Lung (tissue), 12 donors: Measurements from ENCODE around the gene TFB2M. TPM values are rescaled to one million over a fixed set of nuclear protein-coding genes. Genes with fewer than 3 reads are reported as not detected.

Source experiments
- ATAC-seq: fragments of 200-7000 bp; cut with Tn5 transposase; one replicate; pipeline ENCODE4 v1.9.1; 2020; ENCODE audit warnings: moderate number of reproducible peaks; ENCODE audit not compliant: insufficient read depth, low FRiP score
- DNase-seq, 3 donors: peaks; one replicate each; pipeline ENCODE4 v3.0.0-alpha.2; 2013 to 2017
- H3K27ac ChIP-seq, 2 donors: one replicate each; pipeline ENCODE4 v1.5.1; 2013; ENCODE audit warnings: mild to moderate bottlenecking in 2 of 2, moderate library complexity in 2 of 2, control low read depth in 1 of 2, inconsistent platforms in 1 of 2, low read depth in 1 of 2, low read length in 1 of 2
- H3K27me3 ChIP-seq, 3 donors: one replicate each; pipeline ENCODE4 v1.5.1; 2013; ENCODE audit warnings: low read length in 2 of 3; ENCODE audit not compliant: control insufficient read depth in 3 of 3, insufficient read depth in 3 of 3
- H3K36me3 ChIP-seq, 4 donors: one replicate each; pipeline ENCODE4 v1.5.1; 2013; ENCODE audit warnings: low read length in 4 of 4, mild to moderate bottlenecking in 1 of 4, moderate library complexity in 1 of 4; ENCODE audit not compliant: control insufficient read depth in 4 of 4, insufficient read depth in 4 of 4
- H3K4me1 ChIP-seq, 5 donors: one replicate each; pipeline ENCODE4 v1.5.1; 2013; ENCODE audit warnings: low read length in 5 of 5, mild to moderate bottlenecking in 2 of 5, moderate library complexity in 1 of 5; ENCODE audit not compliant: control insufficient read depth in 5 of 5, insufficient read depth in 5 of 5
- H3K4me3 ChIP-seq: one replicate; pipeline ENCODE4 v1.5.1; 2013; ENCODE audit warnings: mild to moderate bottlenecking, control low read depth, moderate library complexity
- H3K9ac ChIP-seq, 2 donors: one replicate each; pipeline ENCODE4 v1.5.1; 2013; ENCODE audit warnings: low read length in 2 of 2, control low read depth in 1 of 2; ENCODE audit not compliant: insufficient read depth in 1 of 2
- H3K9me3 ChIP-seq, 4 donors: one replicate each; pipeline ENCODE4 v1.5.1; 2013; ENCODE audit warnings: low read length in 3 of 4, mild to moderate bottlenecking in 1 of 4, moderate library complexity in 1 of 4; ENCODE audit not compliant: control insufficient read depth in 4 of 4, insufficient read depth in 3 of 4
- CTCF ChIP-seq: IDR thresholded peaks from 2 replicates; pipeline ENCODE4 v1.5.1; 2012; ENCODE audit warnings: mild to moderate bottlenecking; ENCODE audit errors: control extremely low read depth, extremely low read depth
- WGBS, 2 donors: extraction: QIAGEN DNeasy Blood & Tissue Kit; methylation state at CpG; one replicate each; pipeline ENCODE4 v1.1.7; 2013; 5-methylcytosine and 5-hydroxymethylcytosine counted together
- polyA plus RNA-seq, 2 donors: library from polyadenylated mRNA; stranded (reverse); fragments of 200-250 nt; gene quantifications; one replicate each; pipeline ENCODE4 v1.2.1, GENCODE V29; 2013
- total RNA-seq, 2 donors: library from RNA; depleted of rRNA in 1 of 2; stranded (reverse); fragments of >200 nt in 1 of 2; gene quantifications; one replicate each; pipeline ENCODE4 v1.2.1, GENCODE V29; 2014 to 2021
- donor health status: control.
- donor health status: control.
- donor health status: Bipolar disorder and iron deficiency.
- donor health status: healthy.
- donor health status: DM: yes; HTN: yes; CAD: no.

TFB2M gene
- total and polyA plus RNA-seq, 4 donors, result 5.5 to 13.3 (median 10.8) TPM

DNA sequence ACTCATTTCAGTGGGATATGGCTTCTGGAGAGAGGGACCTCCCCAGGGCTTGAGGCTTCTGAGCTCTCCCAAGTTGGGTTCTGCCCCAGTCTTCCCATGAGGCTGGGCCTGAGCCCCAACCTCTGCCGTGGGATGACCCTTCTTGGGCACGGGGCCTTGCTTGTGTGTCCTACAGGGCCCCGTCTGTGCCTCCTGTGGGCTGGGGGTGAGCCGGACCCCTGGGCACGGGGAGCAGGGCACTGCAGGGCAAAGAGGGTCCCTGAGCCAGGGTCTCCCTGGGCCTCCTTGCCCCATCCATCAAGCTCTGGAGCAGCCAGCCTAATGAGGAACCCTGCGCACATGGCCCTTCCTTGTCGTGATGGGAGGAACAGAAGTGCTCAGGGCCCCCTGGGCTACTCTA is 53.8 kb downstream of the TFB2M start:
- Histone ChIP-seq H3K9ac (no peak overlapping the region), H3K36me3 (no peaks in the 10 kb centered on the region), H3K4me3 (no peak overlapping the region), H3K9me3 (peaks cover 0 to 26% (median 5%) of the 10 kb centered on the region in 4 donors), H3K27me3 (no peaks in the 10 kb centered on the region), H3K27ac (no peak overlapping the region), H3K4me1 (peaks cover 0 to 2% (median 0%) of the 10 kb centered on the region in 5 donors)
- no peak for DNase-seq
- 88 to 92% methylated on average over 7 of the region's 7 CpGs for WGBS, 2 donors
- ATAC-seq, result no peak
- TF ChIP-seq CTCF, result no peak

DNA sequence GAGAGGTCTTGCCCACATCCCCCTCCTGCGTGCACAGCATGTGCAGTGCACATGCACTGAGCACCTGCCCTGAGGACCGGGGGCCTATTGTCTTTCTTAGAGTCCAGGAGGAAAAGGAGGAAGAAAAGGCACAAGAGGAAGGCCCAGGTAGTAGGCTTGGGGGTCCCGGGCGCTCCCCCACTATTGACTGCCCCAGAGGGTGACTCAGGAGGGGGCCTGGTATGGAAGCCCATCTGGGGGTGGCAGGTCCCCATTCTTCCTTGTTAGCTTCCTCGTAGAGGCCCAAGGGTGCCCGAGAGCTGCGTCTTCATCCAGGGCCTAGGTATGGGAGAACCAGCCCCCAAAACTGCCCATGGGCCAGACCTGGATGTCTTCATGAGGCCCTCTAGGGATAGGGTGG is 54.9 kb downstream of the TFB2M start:
- Histone ChIP-seq H3K9me3 (peaks cover 0 to 16% (median 3%) of the 10 kb centered on the region in 4 donors), H3K36me3 (no peaks in the 10 kb centered on the region), H3K27me3 (no peaks in the 10 kb centered on the region), H3K4me3 (no peak overlapping the region), H3K9ac (no peak overlapping the region), H3K4me1 (peaks cover under 1 to 4% (median 2%) of the 10 kb centered on the region in 5 donors), H3K27ac (no peak overlapping the region)
- 98% methylated on average over 6 to 7 of the region's 7 CpGs for WGBS, 2 donors
- ATAC-seq (no peak), DNase-seq (no peak)
- TF ChIP-seq CTCF, result no peak

DNA sequence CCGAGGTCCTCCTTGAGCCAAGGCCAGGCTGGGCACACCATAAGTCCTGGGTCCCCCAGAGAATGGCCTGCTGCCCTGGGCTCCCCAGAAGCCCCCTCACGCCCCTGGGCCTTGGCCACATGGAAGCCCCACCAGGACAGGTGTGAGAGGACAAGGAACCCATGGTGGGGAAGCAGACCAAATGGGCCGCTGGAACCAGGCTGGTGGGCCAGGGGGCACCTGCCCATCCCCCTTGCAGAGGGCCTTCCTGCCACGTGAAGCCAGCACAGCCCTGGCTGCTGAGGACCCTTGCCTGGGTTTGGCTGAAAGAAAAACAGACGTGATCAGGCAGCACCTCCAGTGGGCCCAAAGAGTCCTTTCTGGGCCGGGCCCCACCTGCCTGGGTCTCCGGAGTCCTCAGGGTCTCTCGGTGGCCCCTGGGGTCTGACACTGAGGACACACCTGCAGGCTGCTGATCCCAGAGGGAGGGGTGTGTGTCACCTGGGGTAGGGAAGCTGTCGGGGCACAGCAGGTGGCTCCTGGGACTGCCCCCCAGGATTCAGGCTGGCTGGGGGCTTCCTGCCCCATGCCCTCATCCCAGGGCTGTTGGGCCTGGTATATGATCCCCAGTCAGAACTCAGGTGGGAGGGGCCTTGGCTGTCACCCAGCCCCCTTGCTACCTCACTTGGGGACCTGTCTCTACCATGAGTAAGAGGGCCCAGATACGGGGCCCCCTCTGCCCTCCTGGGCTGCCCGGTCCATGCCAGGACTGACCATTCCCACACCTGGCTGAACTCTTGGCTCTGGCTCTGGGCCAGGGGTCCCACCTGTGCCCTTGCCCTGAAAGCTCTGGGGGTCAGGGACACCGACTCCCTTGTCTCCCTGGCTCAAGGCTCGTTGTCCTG is 55.7 kb downstream of the TFB2M start:
- no peak for TF ChIP-seq CTCF
- H3K27me3 ChIP-seq, result no peaks in the 10 kb centered on the region
- H3K4me3 ChIP-seq, result no peak overlapping the region
- 93 to 95% methylated on average over 13 of the region's 13 CpGs for WGBS, 2 donors
- H3K9ac ChIP-seq, result no peak overlapping the region
- no peak for ATAC-seq
- H3K4me1 ChIP-seq, result peaks cover 2 to 11% (median 4%) of the 10 kb centered on the region in 5 donors
- peaks cover 0 to 14% (median 3%) of the 10 kb centered on the region in 4 donors for H3K9me3 ChIP-seq
- H3K27ac ChIP-seq, result no peak overlapping the region
- DNase-seq, result no peak
- no peaks in the 10 kb centered on the region for H3K36me3 ChIP-seq
